ENCODE measurements around the gene NFX1.

DNA sequence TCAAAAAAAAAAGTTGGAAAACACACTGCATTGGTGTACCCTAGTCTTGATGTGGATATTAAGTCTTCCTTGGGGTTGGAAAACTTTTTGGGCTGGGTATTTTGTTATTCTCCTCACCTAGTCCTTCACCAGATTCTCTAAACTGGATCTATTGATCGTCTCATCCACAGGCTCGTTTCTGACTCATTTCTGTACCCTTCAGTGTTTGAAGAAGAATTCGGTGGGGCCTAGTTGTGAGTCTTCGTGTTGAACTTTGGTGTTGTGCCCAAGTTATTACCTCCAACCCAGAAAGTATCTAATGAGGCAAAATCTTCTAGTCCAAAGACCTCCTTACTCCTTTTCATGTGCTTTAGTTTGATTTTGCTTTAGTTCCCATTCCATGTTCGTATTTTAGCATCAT lies 1.6 kb downstream of the NFX1 start:
- TF ChIP-seq POLR2A (IDR thresholded peaks at IDR 0.05), result no peak
- TF ChIP-seq, protein P1, sequence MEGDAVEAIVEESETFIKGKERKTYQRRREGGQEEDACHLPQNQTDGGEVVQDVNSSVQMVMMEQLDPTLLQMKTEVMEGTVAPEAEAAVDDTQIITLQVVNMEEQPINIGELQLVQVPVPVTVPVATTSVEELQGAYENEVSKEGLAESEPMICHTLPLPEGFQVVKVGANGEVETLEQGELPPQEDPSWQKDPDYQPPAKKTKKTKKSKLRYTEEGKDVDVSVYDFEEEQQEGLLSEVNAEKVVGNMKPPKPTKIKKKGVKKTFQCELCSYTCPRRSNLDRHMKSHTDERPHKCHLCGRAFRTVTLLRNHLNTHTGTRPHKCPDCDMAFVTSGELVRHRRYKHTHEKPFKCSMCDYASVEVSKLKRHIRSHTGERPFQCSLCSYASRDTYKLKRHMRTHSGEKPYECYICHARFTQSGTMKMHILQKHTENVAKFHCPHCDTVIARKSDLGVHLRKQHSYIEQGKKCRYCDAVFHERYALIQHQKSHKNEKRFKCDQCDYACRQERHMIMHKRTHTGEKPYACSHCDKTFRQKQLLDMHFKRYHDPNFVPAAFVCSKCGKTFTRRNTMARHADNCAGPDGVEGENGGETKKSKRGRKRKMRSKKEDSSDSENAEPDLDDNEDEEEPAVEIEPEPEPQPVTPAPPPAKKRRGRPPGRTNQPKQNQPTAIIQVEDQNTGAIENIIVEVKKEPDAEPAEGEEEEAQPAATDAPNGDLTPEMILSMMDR (IDR thresholded peaks at IDR 0.05), result no peak

Measured in testis (tissue), 2 donors.